Measurements from ENCODE around the gene LNP1. TPM values are rescaled to one million over a fixed set of nuclear protein-coding genes. Genes with fewer than 3 reads are reported as not detected.
"Not testable (repeated sequence)": the region's sequence is repeated elsewhere in the genome, so short reads cannot be mapped to it uniquely, and the experiment has no call there.

The LNP1 gene, protein sequence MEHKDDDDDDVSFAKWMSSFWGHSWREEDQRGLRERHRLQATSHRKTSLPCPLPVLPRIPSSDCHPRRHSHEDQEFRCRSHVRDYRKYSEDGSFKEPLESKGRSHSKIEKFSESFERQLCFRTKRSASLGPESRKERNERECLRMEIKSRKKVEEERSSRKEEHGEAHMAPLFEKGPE
- polyA plus RNA-seq (ENCODE audit: insufficient read length in 10 of 10), result 1 to 10 TPM; 4.8 to 8.1 (median 6.4) TPM
- long read RNA-seq, donor 1, partial matches to known transcripts, result 0 of 1 reads
- long read RNA-seq, donor 1, other reads (novel, unspliced or antisense), result 0 of 1 reads
- long read RNA-seq, donor 2, partial matches to known transcripts, result 0 of 2 reads
- long read RNA-seq, donor 2, other reads (novel, unspliced or antisense), result 0 of 2 reads
- long read RNA-seq, donor 3, result 0 reads
- long read RNA-seq, donor 4, partial matches to known transcripts, result 0 of 4 reads
- long read RNA-seq, donor 4, other reads (novel, unspliced or antisense), result 0 of 4 reads
- long read RNA-seq, donor 5, partial matches to known transcripts, result 0 of 3 reads
- long read RNA-seq, donor 5, other reads (novel, unspliced or antisense), result 0 of 3 reads
- long read RNA-seq, donor 6, partial matches to known transcripts, result 0 of 1 reads
- long read RNA-seq, donor 6, other reads (novel, unspliced or antisense), result 0 of 1 reads
- long read RNA-seq, donor 7, partial matches to known transcripts, result 0 of 2 reads
- long read RNA-seq, donor 7, other reads (novel, unspliced or antisense), result 0 of 2 reads
- long read RNA-seq, donor 8, partial matches to known transcripts, result 0 of 1 reads
- long read RNA-seq, donor 8, other reads (novel, unspliced or antisense), result 0 of 1 reads
- long read RNA-seq, donor 9, result 0 reads

- peak; percentile 96 to 100 (median 98) for DNase-seq
Observed at GRCh38 chr3:100400780-100401673, at the start of gene LNP1, which contains the start of gene TOMM70. LNP1 (plus strand) TSS chr3:100401539; CDS start chr3:100429730, 28,191 bp downstream. TOMM70 (minus strand) TSS chr3:100401089; CDS start chr3:100400949, 140 bp downstream.

GRCh38 chr3:100351770-100352169, 49.6 kb upstream of the LNP1 start:
- DNase-seq, result not testable (repeated sequence)

DNA sequence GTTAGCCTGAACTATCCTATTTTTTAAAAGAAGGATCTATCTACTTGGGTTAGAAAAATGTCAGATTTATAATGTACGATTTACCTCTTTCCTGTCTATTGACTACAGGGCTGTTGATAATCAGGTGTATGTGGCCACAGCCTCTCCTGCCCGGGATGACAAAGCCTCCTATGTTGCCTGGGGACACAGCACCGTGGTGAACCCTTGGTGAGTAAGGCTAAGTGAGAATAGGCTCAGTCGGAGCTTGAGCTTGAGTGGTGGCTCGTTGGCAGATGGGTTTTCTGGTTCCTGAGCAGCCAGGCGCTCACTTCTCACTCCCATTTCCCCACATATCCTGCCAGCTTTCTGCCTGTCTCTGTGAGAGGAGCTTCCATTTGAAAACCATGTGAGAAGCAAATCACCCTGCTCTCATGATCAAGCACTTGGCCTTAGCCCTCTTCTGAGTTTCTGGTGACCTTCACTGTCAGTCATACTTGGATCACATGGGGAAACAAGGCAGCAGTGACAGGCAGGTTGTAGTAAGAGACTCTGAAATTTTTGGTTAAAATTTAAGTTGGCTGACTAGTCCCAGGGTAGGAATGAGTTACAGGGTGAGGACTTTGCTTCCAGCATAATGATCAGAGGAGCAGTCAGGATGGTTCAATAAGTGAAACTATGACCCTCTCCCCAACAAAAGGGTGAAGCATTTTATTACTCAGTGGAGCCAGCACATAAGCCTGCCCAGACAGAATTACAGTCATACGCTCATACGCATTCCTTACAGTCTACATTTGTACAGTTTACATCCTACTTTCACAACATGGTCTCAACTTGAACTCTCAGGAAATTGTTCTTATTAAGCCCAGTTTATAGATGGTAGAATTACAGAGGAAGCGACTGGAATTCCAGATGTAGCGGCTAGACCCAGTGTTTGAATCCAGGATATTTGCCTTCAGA, 48.8 kb upstream of the LNP1 start:
- DNase-seq, result peak in 1 of 3 donors; percentile 8

DNA sequence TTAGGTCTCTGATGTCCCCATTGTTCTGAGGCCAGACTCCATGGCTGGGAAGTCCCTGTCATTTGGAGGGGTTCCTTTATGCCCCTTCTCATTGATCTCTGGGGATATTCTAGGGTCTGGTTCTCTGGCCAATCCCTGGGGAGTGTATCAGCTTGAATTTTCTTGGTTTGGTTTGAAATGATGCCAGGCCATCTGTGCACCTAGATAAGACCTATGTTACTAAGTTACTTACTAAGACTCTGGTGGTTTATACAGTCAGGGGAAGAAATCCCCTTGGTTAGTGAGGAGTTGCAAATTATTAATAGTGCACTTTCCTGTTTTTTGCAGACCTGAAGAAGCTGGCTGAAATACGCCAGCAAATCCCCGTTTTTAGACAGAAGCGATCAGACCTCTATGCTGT, 46.5 kb upstream of the LNP1 start:
- DNase-seq, result no peak

DNA sequence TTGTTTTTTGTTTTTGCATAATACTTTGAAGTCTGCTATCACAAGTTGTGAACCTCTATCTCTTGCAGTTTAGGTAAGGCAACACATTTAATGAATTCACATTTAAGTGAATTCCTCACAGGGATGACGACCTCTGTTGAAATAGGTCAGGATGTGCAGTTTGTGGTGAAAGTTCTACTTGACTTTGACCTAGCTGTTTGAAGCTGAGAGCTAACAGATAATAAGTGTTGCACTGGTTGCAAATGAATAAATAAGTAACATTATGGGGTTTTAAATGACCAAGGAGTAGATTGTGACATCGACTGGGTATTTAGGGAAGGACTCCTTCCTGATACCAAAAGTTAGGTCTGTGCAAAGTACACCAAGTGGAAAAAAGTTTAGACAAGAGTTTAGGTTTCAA, 42.9 kb upstream of the LNP1 start:
- no peak for DNase-seq

GRCh38 chr3:100359035-100359434, 42.3 kb upstream of the LNP1 start:
- no peak for DNase-seq

DNA sequence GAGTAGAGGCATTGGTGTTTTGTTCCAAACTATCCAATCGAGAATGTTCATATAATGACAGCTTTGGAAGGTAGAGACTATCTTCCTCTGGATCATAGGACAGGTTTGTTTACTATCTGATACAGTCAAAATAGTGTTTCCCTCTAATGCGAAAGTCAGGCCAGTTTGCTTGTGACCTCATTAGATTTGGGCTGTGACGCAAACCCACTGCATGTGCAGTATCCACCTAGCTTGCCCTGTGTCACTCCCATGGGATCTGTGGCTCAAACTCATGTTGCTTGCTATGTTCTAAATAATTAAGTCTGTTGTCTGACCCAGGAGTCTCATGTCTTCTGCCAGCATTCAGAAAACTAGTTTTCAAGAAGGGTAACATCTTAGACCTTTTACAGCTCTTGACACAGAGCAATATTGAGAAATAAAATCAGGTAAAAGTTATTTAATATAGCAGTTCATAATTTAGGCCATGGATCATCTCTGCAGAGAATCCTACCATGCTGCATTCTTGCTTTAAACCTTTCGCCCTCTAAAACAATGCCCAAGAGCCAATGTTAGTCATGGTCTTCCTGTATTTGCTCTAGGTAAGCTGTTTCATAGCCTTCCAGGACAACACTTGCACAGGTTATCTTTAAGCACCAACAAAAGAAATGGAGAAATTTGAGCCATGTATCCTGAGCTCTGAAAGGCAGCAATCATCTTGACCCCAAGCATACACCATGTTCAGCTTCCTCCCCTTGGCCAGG, 40.4 kb upstream of the LNP1 start:
- DNase-seq, result no peak

DNA sequence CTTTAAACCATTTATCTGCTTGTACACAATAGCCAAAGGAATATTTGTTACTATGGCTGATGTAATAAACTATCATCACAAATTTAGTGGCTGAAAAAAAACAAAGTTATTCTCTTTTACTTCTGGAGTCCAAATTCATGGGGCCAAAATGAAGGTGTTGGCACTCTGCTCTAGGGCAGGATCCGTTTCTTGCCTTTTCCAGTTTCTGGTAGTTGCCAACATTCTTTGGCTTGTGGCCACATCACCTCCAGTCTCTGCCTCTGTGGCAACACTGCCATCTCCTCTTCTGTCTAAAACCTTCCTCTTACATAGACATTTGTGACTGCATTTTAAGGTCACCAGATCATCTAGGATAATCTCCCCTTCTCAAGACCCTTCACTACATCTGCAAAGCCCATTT, 39.4 kb upstream of the LNP1 start:
- DNase-seq, result no peak

DNA sequence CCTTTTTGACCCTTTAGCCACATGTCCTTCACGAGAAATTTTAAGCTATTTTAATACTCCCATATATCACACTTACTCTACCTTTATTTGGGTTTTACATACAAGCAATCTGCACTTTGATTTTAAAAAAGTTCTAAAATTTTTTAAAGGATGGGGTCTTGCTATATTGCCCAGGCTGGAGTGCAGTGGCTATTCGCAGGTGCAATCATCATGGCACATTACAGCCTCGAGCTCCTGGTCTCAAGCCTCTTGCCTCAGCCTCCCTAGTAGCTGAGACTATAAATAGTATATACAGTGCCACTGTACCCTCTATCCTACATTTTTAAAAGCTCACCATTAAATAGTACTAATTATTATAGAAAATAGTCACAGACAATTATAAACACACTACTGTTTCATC, 36.9 kb upstream of the LNP1 start:
- no peak for DNase-seq

DNA sequence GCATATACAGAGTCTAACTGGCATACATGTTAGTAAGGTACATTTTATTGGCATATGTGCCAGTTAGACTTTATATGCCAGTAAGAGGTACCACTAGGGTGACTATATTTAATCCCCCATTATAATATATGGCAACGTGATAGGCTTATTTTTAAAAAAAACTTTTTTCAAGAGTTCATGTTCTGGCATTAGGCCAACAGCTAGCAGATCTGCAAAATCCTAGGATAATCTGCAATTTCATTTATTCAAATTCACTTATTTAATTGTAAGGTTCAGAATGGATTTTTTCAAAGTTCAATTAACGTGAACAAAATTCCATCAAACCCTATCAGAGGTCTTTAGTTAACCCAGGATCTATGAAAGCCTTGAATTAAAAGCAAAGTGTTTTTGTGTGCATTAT, 34.9 kb upstream of the LNP1 start:
- no peak for DNase-seq

GRCh38 chr3:100368441-100368840, 32.9 kb upstream of the LNP1 start:
- no peak for DNase-seq

GRCh38 chr3:100370756-100371155, 30.6 kb upstream of the LNP1 start:
- no peak for DNase-seq

GRCh38 chr3:100374521-100374920, 26.8 kb upstream of the LNP1 start:
- DNase-seq, result no peak

- DNase-seq, result no peak
Observed at GRCh38 chr3:100376301-100376700, 25.0 kb upstream of the LNP1 start.

DNA sequence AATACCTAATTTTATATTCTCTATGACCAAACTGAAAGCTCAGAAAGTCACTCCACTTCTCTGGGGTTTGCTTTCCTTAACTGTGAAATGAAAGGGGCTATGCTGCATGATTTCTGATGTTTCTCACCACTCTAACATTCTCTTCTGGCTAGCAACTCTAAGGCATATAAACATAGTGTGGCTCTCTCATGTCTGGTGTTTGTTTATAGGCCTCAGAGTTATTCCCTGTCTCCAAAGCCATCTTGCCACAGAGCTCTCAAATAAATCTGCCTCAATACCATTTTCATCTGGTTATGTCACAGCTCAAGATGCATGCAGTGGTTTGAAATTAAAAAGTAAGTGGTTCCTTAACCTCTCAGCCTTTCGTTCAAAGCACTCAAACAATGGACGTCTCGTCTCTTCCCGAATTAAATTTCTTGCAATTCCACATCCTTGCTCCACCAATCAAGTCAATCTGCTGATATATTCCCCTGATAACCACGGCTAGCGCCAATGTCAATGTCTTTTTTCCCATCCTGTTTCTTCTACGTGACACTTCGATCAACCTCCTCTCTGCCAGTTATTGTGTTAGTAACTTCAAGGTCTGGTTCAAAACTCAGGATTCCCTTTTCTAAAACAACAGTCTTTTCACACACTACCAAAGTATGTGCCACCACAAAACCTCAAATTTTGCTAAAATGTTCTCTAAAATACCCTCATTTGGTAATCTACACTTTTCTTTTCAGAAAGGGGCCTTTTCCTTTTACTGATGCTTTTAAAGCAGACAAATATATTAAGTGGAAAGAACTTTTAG, 16.4 kb upstream of the LNP1 start:
- DNase-seq, result no peak

DNA sequence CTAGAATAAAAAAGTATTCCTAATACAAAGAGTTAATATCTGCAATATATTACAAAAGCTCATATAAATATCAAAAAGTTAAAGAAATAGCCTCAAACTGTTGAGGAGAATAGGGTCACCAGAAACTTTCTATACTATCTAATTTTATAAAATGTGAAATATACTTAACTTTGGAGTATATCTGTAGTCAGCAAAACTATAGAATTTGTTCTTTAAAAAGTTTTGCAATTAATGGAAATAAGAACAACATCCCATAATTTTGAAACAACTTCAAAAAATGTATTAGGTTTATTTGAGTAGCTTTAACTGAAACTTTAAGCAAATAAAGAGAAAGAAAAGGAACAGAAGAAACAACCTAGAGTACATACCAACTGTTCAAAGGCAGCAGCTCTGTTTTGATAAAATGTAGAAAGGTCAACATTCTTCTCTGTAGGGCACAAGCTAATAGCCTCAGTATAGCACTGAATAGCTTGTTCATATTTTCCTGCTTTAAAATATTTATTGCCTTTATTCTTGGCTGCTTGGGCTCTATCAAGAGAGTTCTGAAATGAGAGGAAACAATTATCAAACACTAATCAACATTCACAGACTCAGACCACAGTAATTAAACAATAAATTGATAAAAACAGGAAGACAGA, 14.8 kb upstream of the LNP1 start:
- DNase-seq, result no peak

DNA sequence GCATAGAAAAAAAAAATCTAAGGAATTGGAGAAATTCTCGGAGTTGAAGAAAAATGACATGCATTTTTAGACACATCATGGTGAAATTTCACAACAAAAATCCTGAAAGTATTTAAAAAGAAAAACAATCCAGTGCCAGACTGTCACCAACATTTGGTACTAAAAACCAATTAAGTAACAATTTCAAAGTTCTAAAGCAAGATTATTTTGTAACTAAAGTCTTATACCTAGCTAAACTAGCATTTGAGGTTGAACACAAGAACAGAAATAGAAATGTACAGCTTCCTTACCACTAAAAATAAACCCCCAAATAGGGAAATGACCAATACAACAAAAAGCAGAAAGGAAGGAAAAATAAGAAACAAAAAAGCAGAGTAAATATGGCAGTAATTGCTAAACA, 12.3 kb upstream of the LNP1 start:
- DNase-seq, result no peak

GRCh38 chr3:100395679-100396431, 5.5 kb upstream of the LNP1 start:
- DNase-seq, result no peak

Measured in muscle of back (tissue), 13 donors.